ENCODE data around the gene TRIM63. TPM values are rescaled to one million over a fixed set of nuclear protein-coding genes. Genes with fewer than 3 reads are reported as not detected.

The TRIM63 gene
- total RNA-seq, 2 donors from 2014 or later = not detected

- TF ChIP-seq POLR2A (IDR thresholded peaks at IDR 0.05) (no peak), CTCF (IDR thresholded peaks at IDR 0.05) (no peak)
- Histone ChIP-seq H3K27me3 (no peaks in the 10 kb centered on the region), H3K36me3 (replicated peaks in 1 of 2; ENCODE audit: insufficient read depth in 1 of 2, low read depth in 2 of 2) (no peaks in the 10 kb centered on the region), H3K4me1 (peaks cover 21% of the 10 kb centered on the region), H3K9me3 (no peaks in the 10 kb centered on the region), H3K4me3 (no peak overlapping the region), H3K27ac (no peak overlapping the region)
- DNase-seq = no peak
- intact Hi-C loops (cut with DNase I) = no loop called here
- 81 to 86% methylated on average over 7 of the region's 7 CpGs for WGBS, 2 donors
- no peak for ATAC-seq
These were observed 37.5 kb downstream of the TRIM63 start for GRCh38 chr1:26029864-26030481.

GRCh38 chr1:26029054-26029863, 38.2 kb downstream of the TRIM63 start:
- TF ChIP-seq CTCF (IDR thresholded peaks at IDR 0.05) (no peak), POLR2A (IDR thresholded peaks at IDR 0.05) (no peak)
- intact Hi-C loops (cut with DNase I) = no loop called here
- WGBS, 2 donors = 72 to 75% methylated on average over 10 to 15 of the region's 15 CpGs
- Histone ChIP-seq H3K27ac (no peak overlapping the region), H3K36me3 (replicated peaks in 1 of 2; ENCODE audit: insufficient read depth in 1 of 2, low read depth in 2 of 2) (no peaks in the 10 kb centered on the region), H3K4me3 (no peak overlapping the region), H3K27me3 (no peaks in the 10 kb centered on the region), H3K4me1 (peaks cover 16% of the 10 kb centered on the region), H3K9me3 (no peaks in the 10 kb centered on the region)
- DNase-seq (no peak), ATAC-seq (no peak)

GRCh38 chr1:26028490-26028980, 38.9 kb downstream of the TRIM63 start:
- Histone ChIP-seq H3K36me3 (replicated peaks in 1 of 2; ENCODE audit: insufficient read depth in 1 of 2, low read depth in 2 of 2) (no peaks in the 10 kb centered on the region), H3K27me3 (no peaks in the 10 kb centered on the region), H3K4me3 (no peak overlapping the region), H3K9me3 (no peaks in the 10 kb centered on the region), H3K27ac (no peak overlapping the region), H3K4me1 (peaks cover 9% of the 10 kb centered on the region)
- intact Hi-C loops (cut with DNase I) = no loop called here
- TF ChIP-seq POLR2A (IDR thresholded peaks at IDR 0.05) = no peak
- no peak for TF ChIP-seq CTCF (IDR thresholded peaks at IDR 0.05)
- no peak for ATAC-seq
- 70 to 92% methylated on average over 5 to 8 of the region's 8 CpGs for WGBS, 2 donors
- no peak for DNase-seq

GRCh38 chr1:26027716-26028489, 39.5 kb downstream of the TRIM63 start:
- no peak for ATAC-seq
- WGBS, 2 donors = 21 to 42% methylated on average over 2 to 3 of the region's 3 CpGs
- intact Hi-C loops (cut with DNase I) = no loop called here

More at GRCh38 chr1:26027716-26028489, 39.5 kb downstream of the TRIM63 start:
- peaks cover 6% of the 10 kb centered on the region for H3K4me1 ChIP-seq
- no peak overlapping the region for H3K4me3 ChIP-seq
- no peaks in the 10 kb centered on the region for H3K36me3 ChIP-seq (replicated peaks in 1 of 2; ENCODE audit: insufficient read depth in 1 of 2, low read depth in 2 of 2)
- H3K27me3 ChIP-seq = no peaks in the 10 kb centered on the region
- no peaks in the 10 kb centered on the region for H3K9me3 ChIP-seq
- DNase-seq = no peak
- TF ChIP-seq POLR2A (IDR thresholded peaks at IDR 0.05) = no peak
- no peak for TF ChIP-seq CTCF (IDR thresholded peaks at IDR 0.05)
- no peak overlapping the region for H3K27ac ChIP-seq

Data from body of pancreas (tissue), 4 donors.